MM.1S (cell line): ENCODE data around the gene ERICH6.

ENCODE experiments used
- DNase-seq: peaks from one replicate; pipeline ENCODE4 v3.0.0-alpha.2; 2015
- H2AFZ ChIP-seq: fragments of 300-600 bp; sonication (generic); 2 replicates; pipeline ENCODE4 v1.6.0; 2016; ENCODE audit warnings: antibody characterized with exemption, low read length
- H3F3A ChIP-seq: fragments of 300-600 bp; sonication (generic); 2 replicates; pipeline ENCODE4 v1.6.1; 2016; ENCODE audit warnings: mild to moderate bottlenecking, antibody characterized with exemption, low read length, moderate library complexity, mixed read lengths; ENCODE audit not compliant: insufficient read depth
- H3K27ac ChIP-seq: fragments of 300-600 bp; sonication (generic); 2 replicates; pipeline ENCODE4 v1.5.1; 2016; ENCODE audit warnings: mild to moderate bottlenecking, low read length
- H3K27me3 ChIP-seq: fragments of 300-600 bp; sonication (generic); replicated peaks from 2 replicates; pipeline ENCODE4 v1.6.0; 2016; ENCODE audit warnings: low read length; ENCODE audit not compliant: insufficient read depth
- H3K36me3 ChIP-seq: fragments of 300-600 bp; sonication (generic); replicated peaks from 2 replicates; pipeline ENCODE4 v1.6.1; 2016; ENCODE audit warnings: mild to moderate bottlenecking, low read length, mixed read lengths; ENCODE audit not compliant: insufficient read depth
- H3K4me1 ChIP-seq: fragments of 300-600 bp; sonication (generic); 2 replicates; pipeline ENCODE4 v1.6.1; 2016; ENCODE audit warnings: low read length, mixed read lengths
- H3K4me2 ChIP-seq: fragments of 300-600 bp; sonication (generic); 2 replicates; pipeline ENCODE4 v1.6.0; 2016; ENCODE audit warnings: low read depth, low read length
- H3K4me3 ChIP-seq: fragments of 300-600 bp; sonication (generic); 2 replicates; pipeline ENCODE4 v1.5.1; 2016; ENCODE audit warnings: low read length, mixed read lengths
- H3K79me2 ChIP-seq: fragments of 300-600 bp; sonication (generic); 2 replicates; pipeline ENCODE4 v1.6.1; 2016; ENCODE audit warnings: mixed run types, low read length, mixed read lengths
- H3K9ac ChIP-seq: fragments of 300-600 bp; sonication (generic); 2 replicates; pipeline ENCODE4 v1.6.1; 2016; ENCODE audit warnings: low read length, mixed read lengths
- H3K9me2 ChIP-seq: fragments of 300-600 bp; sonication (generic); replicated peaks from 2 replicates; pipeline ENCODE4 v1.6.1; 2016; ENCODE audit warnings: mild to moderate bottlenecking, low read length, mixed read lengths; ENCODE audit not compliant: insufficient read depth
- H3K9me3 ChIP-seq: fragments of 300-600 bp; sonication (generic); replicated peaks from 2 replicates; pipeline ENCODE4 v1.6.1; 2016; ENCODE audit warnings: mild to moderate bottlenecking, low read length, mixed read lengths; ENCODE audit not compliant: insufficient read depth
- H4K20me1 ChIP-seq: fragments of 300-600 bp; sonication (generic); 2 replicates; pipeline ENCODE4 v1.6.1; 2016; ENCODE audit warnings: mild to moderate bottlenecking, low read length, moderate library complexity, mixed read lengths; ENCODE audit not compliant: insufficient read depth
- CTCF ChIP-seq: fragments of 300-600 bp; sonication (generic); IDR thresholded peaks from 2 replicates; pipeline ENCODE4 v1.5.1; 2016; ENCODE audit warnings: antibody characterized with exemption, low read length, mixed read lengths
- EZH2 ChIP-seq: fragments of 300-600 bp; sonication (generic); optimal IDR thresholded peaks from 2 replicates; pipeline ENCODE3; 2017; ENCODE audit warnings: low read depth, mild to moderate bottlenecking, antibody characterized with exemption, low read length, mixed read lengths
- EZH2phosphoT487 ChIP-seq: fragments of 300-600 bp; sonication (generic); IDR thresholded peaks from 2 replicates; pipeline ENCODE4 v1.6.1; 2018; ENCODE audit warnings: antibody characterized with exemption, low read length

Gene ERICH6

GRCh38 chr3:150739200-150739863 is 35.6 kb upstream of the ERICH6 start:
- Histone ChIP-seq H3K79me2 (peaks cover 39% of the 10 kb centered on the region), H3K27ac (peak overlapping the region; percentile 4; the same call in 1 of the 2 replicates), H3K9ac (no peak overlapping the region), H4K20me1 (peaks cover 14% of the 10 kb centered on the region), H3K9me3 (no peaks in the 10 kb centered on the region), H3K9me2 (no peaks in the 10 kb centered on the region), H3K36me3 (peaks cover 6% of the 10 kb centered on the region), H3K27me3 (no peaks in the 10 kb centered on the region), H2AFZ (no peak overlapping the region), H3F3A (no peaks in the 10 kb centered on the region), H3K4me2 (peak overlapping the region; percentile 31), H3K4me3 (no peak overlapping the region), H3K4me1 (peaks cover 21% of the 10 kb centered on the region)
- TF ChIP-seq EZH2 (no peak), CTCF (no peak), EZH2phosphoT487 (no peak)
- DNase-seq: no peak

- no peak overlapping the region for H3K4me2 ChIP-seq
- H3K4me3 ChIP-seq: no peak overlapping the region
Observed at GRCh38 chr3:150738688-150739087, 35.0 kb upstream of the ERICH6 start.

GRCh38 chr3:150737874-150738679 is 34.4 kb upstream of the ERICH6 start:
- Histone ChIP-seq H4K20me1 (peaks cover 7% of the 10 kb centered on the region; the same call in 1 of the 2 replicates), H2AFZ (no peak overlapping the region), H3F3A (no peaks in the 10 kb centered on the region), H3K36me3 (peaks cover 6% of the 10 kb centered on the region), H3K4me2 (no peak overlapping the region), H3K9me3 (no peaks in the 10 kb centered on the region), H3K27me3 (no peaks in the 10 kb centered on the region), H3K9ac (no peak overlapping the region), H3K4me3 (no peak overlapping the region), H3K4me1 (peaks cover 21% of the 10 kb centered on the region), H3K79me2 (peaks cover 26% of the 10 kb centered on the region), H3K27ac (no peak overlapping the region), H3K9me2 (no peaks in the 10 kb centered on the region)
- no peak for DNase-seq
- TF ChIP-seq CTCF: no peak
- TF ChIP-seq EZH2phosphoT487: no peak

More at GRCh38 chr3:150738688-150739087, 35.0 kb upstream of the ERICH6 start:
- TF ChIP-seq CTCF: no peak
- no peak for TF ChIP-seq EZH2
- TF ChIP-seq EZH2phosphoT487: no peak
- Histone ChIP-seq H3K36me3 (peaks cover 6% of the 10 kb centered on the region), H3K9me2 (no peaks in the 10 kb centered on the region), H4K20me1 (peaks cover 7% of the 10 kb centered on the region; the same call in 1 of the 2 replicates), H2AFZ (no peak overlapping the region), H3K79me2 (peaks cover 32% of the 10 kb centered on the region), H3F3A (no peaks in the 10 kb centered on the region), H3K4me1 (peaks cover 21% of the 10 kb centered on the region), H3K27ac (no peak overlapping the region), H3K9ac (no peak overlapping the region), H3K27me3 (no peaks in the 10 kb centered on the region), H3K9me3 (no peaks in the 10 kb centered on the region)
- DNase-seq: no peak
